T-helper 2 cell (primary cell): Measurements from ENCODE around the gene ABCB10.
A peak's percentile ranks its signal among the peaks of the same experiment; 100 is the strongest.
"Not testable (repeated sequence)": the region's sequence is repeated elsewhere in the genome, so short reads cannot be mapped to it uniquely, and the experiment has no call there.

Source experiments
- DNase-seq, 5 experiments: peaks; one replicate each; pipeline versions ENCODE4 v3.0.0 to v3.0.0-alpha.2; 2012 to 2022
- total RNA-seq, 2 donors: gene quantifications; one replicate each; lab custom pipeline; 2026; lab: John Stamatoyannopoulos, UW

ABCB10 gene
- 24.3 to 34.3 reads per million in 2 donors for total RNA-seq

GRCh38 chr1:229558460-229559335 is at the start of gene ABCB10:
Gene ABCB10, minus strand, starts transcription at chr1:229558707. Its CDS starts 55 bp downstream, at chr1:229558652.
- peak; percentile 56 to 92 (median 80) for DNase-seq

- peak in 1 of 5 experiments; percentile 9 for DNase-seq
Measured at GRCh38 chr1:229607370-229607769, 48.9 kb upstream of the ABCB10 start.

GRCh38 chr1:229603371-229604005 is 45.0 kb upstream of the ABCB10 start:
- DNase-seq, result no peak

GRCh38 chr1:229600229-229600628 is 41.7 kb upstream of the ABCB10 start:
- DNase-seq, result peak in 1 of 5 experiments; percentile 65

- no peak for DNase-seq
Measured at GRCh38 chr1:229599218-229599954, 40.9 kb upstream of the ABCB10 start.

- DNase-seq, result no peak
Measured at GRCh38 chr1:229597877-229598276, 39.4 kb upstream of the ABCB10 start.

- peak in 1 of 5 experiments; percentile 11 for DNase-seq
Measured at GRCh38 chr1:229596925-229597699, 38.6 kb upstream of the ABCB10 start.

GRCh38 chr1:229595876-229596275 is 37.4 kb upstream of the ABCB10 start:
- not testable (repeated sequence) for DNase-seq

GRCh38 chr1:229594227-229595008 is 35.9 kb upstream of the ABCB10 start:
- DNase-seq, result no peak

- no peak for DNase-seq
Measured at GRCh38 chr1:229593800-229594199, 35.3 kb upstream of the ABCB10 start.

- no peak for DNase-seq
Measured at GRCh38 chr1:229590119-229590518, 31.6 kb upstream of the ABCB10 start.

GRCh38 chr1:229585338-229585737 is 26.8 kb upstream of the ABCB10 start:
- no peak for DNase-seq

- no peak for DNase-seq
Measured at GRCh38 chr1:229582715-229583114, 24.2 kb upstream of the ABCB10 start.

- DNase-seq, result no peak
Measured at GRCh38 chr1:229582011-229582694, 23.6 kb upstream of the ABCB10 start.

GRCh38 chr1:229581485-229581884 is 23.0 kb upstream of the ABCB10 start:
- no peak for DNase-seq

GRCh38 chr1:229579059-229579673 is 20.7 kb upstream of the ABCB10 start:
- no peak for DNase-seq

GRCh38 chr1:229578168-229579058 is 19.9 kb upstream of the ABCB10 start:
- no peak for DNase-seq

GRCh38 chr1:229574679-229575442 is 16.4 kb upstream of the ABCB10 start:
- no peak for DNase-seq

GRCh38 chr1:229572286-229572685 is 13.8 kb upstream of the ABCB10 start:
- no peak for DNase-seq
